ENCODE data around the gene ATAT1.

GRCh38 chr6:30592287-30592686 is 34.4 kb upstream of the ATAT1 start:
- TF ChIP-seq, protein P1, sequence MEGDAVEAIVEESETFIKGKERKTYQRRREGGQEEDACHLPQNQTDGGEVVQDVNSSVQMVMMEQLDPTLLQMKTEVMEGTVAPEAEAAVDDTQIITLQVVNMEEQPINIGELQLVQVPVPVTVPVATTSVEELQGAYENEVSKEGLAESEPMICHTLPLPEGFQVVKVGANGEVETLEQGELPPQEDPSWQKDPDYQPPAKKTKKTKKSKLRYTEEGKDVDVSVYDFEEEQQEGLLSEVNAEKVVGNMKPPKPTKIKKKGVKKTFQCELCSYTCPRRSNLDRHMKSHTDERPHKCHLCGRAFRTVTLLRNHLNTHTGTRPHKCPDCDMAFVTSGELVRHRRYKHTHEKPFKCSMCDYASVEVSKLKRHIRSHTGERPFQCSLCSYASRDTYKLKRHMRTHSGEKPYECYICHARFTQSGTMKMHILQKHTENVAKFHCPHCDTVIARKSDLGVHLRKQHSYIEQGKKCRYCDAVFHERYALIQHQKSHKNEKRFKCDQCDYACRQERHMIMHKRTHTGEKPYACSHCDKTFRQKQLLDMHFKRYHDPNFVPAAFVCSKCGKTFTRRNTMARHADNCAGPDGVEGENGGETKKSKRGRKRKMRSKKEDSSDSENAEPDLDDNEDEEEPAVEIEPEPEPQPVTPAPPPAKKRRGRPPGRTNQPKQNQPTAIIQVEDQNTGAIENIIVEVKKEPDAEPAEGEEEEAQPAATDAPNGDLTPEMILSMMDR (IDR thresholded peaks at IDR 0.05) = no peak
- TF ChIP-seq EP300 (IDR thresholded peaks at IDR 0.05) = no peak
